Cortex of kidney (tissue), 1 donor: ENCODE results near the gene ABL2.
"Not testable (repeated sequence)": the region's sequence is repeated elsewhere in the genome, so short reads cannot be mapped to it uniquely, and the experiment has no call there.

Source experiments
- DNase-seq: peaks from one replicate; lab custom pipeline; 2025; lab: John Stamatoyannopoulos, UW

The ABL2 gene

DNA sequence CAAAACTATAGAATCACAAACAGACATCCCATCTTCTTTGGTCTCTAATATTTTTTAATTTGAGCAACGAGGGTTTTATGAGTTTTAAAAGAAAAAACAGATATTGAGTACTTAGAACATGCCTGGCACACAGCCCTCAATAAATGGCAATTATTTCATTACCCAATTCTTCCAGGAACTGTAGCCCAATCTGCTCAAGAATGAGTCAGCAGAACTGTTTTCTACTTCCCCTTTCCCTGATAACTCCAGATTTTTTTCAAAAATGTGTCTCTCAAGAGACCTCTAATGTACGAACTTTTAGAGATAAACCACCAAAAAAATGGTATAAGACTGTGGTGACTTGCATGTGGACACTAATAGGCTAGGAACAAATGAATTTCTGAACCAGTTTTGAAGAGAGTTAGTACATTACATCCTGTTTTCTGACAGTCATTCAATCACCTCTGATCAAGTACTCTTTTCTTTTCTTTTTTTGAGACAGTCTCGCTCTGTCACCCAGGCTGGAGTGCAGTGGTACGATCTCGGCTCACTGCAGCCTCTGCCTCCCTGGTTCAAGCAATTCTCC is 11.5 kb downstream of the ABL2 start:
- no peak for DNase-seq

DNA sequence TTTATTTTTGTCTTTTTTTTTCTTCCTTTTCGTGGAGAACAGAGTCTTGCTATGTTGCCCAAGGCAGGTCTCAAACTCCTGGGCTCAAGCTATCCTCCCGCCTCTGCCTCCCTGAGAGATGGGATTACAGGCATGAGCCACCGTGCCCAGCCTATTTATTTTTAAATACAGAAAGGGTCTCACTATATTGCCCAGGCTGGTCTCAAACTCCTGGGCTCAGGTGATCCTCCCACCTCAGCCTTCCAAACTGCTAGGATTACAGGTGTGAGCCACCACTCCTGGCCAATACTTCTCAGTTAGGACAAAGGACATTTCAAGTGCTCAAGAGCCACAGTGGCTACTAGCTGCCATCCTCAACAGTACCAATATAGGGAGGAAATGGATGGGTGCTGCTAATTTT is 16.2 kb downstream of the ABL2 start:
- DNase-seq: not testable (repeated sequence)

- DNase-seq: no peak
These were observed 20.6 kb downstream of the ABL2 start for GRCh38 chr1:179208681-179209477.

DNA sequence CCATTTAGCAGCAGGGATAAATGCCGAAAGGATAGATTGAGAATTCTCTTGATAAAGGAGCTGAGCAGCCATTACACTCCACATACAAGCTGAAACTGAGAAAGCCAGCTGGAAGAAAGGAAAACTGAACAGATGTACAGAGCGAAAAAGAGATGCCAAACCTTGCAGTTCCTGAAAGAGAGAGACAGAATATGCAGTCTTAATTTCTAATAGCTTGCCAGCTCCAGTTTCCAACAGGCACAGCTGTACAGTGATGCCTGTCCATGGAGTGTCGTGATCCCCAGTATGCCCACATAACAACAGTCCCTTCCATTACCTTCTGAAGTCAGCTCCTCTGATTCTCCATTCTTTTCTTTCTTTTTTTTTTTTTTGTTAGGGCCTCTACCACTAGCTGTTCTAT is 22.7 kb downstream of the ABL2 start:
- no peak for DNase-seq

GRCh38 chr1:179205284-179205683 is 24.2 kb downstream of the ABL2 start:
- no peak for DNase-seq

GRCh38 chr1:179202161-179202560 is 27.3 kb downstream of the ABL2 start:
- DNase-seq: no peak

GRCh38 chr1:179200586-179200985 is 28.9 kb downstream of the ABL2 start:
- DNase-seq: no peak

- DNase-seq: no peak
These were observed 31.7 kb downstream of the ABL2 start for GRCh38 chr1:179197690-179198297.

GRCh38 chr1:179195857-179196256 is 33.6 kb downstream of the ABL2 start:
- DNase-seq: not testable (repeated sequence)

- no peak for DNase-seq
These were observed 34.1 kb downstream of the ABL2 start for GRCh38 chr1:179195376-179195775.

- no peak for DNase-seq
These were observed 35.4 kb downstream of the ABL2 start for GRCh38 chr1:179194068-179194537.

- no peak for DNase-seq
These were observed 38.6 kb downstream of the ABL2 start for GRCh38 chr1:179190861-179191260.

GRCh38 chr1:179187735-179188471 is 41.6 kb downstream of the ABL2 start:
- no peak for DNase-seq

- DNase-seq: no peak
These were observed 42.4 kb downstream of the ABL2 start for GRCh38 chr1:179187043-179187442.

- DNase-seq: no peak
These were observed 45.1 kb downstream of the ABL2 start for GRCh38 chr1:179184403-179184802.

GRCh38 chr1:179183857-179184256 is 45.6 kb downstream of the ABL2 start:
- no peak for DNase-seq

DNA sequence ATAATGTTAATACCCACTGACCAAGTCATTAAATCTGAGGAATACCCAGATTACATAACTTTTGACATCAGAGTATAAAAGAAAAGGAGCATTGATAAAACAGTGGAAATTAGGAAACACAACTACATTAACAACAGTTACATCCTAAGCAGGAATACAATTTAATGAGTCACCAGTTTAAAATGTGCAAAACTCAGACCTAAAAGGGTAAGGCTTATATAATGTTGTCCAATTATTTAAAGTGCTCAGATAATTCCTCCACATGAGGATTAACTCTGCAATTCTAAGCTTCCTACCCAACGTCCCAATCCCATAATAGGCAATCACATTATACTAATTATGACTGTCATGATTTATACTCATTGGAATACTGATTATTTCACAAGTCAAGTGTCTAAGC is 50.5 kb downstream of the ABL2 start:
- no peak for DNase-seq

- DNase-seq: no peak
These were observed 51.3 kb downstream of the ABL2 start for GRCh38 chr1:179178183-179178582.

GRCh38 chr1:179177615-179178014 is 51.9 kb downstream of the ABL2 start:
- DNase-seq: no peak

DNA sequence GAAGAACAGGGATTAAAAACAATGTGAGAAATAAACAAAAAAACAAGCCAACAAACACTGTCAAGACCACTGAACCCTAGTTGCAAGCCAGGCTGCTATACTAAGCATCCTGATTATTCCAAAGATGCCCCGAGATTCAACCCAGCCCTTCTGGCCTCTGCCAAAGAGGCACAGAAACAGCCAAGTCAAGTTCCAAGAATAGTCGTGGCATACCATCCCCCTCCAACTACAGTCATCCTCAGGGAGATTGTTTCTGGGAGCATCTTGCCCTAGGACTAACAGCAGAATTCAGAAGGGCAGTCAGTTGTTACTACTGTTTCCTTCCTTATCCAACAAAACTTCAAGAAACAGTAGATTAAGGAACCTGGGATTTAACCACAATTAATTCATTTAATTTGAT is 52.3 kb downstream of the ABL2 start:
- no peak for DNase-seq

- no peak for DNase-seq
These were observed 54.3 kb downstream of the ABL2 start for GRCh38 chr1:179175011-179175841.

DNA sequence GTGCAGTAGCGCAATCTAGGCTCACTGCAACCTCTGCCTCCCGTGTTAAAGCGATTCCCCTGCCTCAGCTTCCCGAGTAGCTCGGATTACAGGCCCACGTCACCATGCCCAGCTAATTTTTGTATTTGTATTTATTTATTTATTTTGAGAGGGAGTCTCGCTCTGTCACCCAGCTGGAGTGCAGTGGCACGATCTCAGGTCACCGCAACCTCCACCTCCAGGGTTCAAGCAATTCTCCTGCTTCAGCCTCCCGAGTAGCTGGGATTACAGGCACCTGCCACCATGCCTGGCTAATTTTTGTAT is 59.1 kb downstream of the ABL2 start:
- not testable (repeated sequence) for DNase-seq
